K562 (cell line): ENCODE data around the gene DNAH8. TPM values are rescaled to one million over a fixed set of nuclear protein-coding genes. Genes with fewer than 3 reads are reported as not detected.
A peak's percentile ranks its signal among the peaks of the same experiment; 100 is the strongest.

ENCODE experiments used
- CCNT2 ChIP-seq: IDR thresholded peaks from 2 replicates; pipeline ENCODE4 v1.6.1; 2011; ENCODE audit warnings: borderline replicate concordance, low read depth, mild to moderate bottlenecking, moderate library complexity, mixed read lengths, low read length; ENCODE audit not compliant: insufficient read length; ENCODE audit errors: extremely low read depth
- CEBPG ChIP-seq, 3 experiments: fragments of 200-800 bp in 1 of 3; sonication (Bioruptor generic) in 1 of 3; sonication (generic) in 1 of 3; formaldehyde crosslinking in 1 of 3; IDR thresholded peaks in 2 of 3; conservative IDR thresholded peaks in 1 of 3; 2 replicates each; pipeline versions ENCODE4 v1.6.1 to v1.8.0; 2016 to 2022; ENCODE audit warnings: missing compliant biosample characterization in 2 of 3, missing genetic modification characterization in 2 of 3, mild to moderate bottlenecking in 1 of 3, missing genetic modification reagents in 1 of 3
- CHD7 ChIP-seq: fragments of 200-600 bp; sonication (generic); IDR thresholded peaks from one replicate; pipeline ENCODE4 v1.6.1; 2012; ENCODE audit warnings: mild to moderate bottlenecking, low read depth, low read length, inconsistent platforms
- HDAC6 ChIP-seq: IDR thresholded peaks from 2 replicates; pipeline ENCODE4 v1.6.1; 2012; ENCODE audit warnings: low read depth, mild to moderate bottlenecking, control low read depth, inconsistent platforms, low read length, moderate library complexity
- NBN ChIP-seq: fragments of 450-650 bp; IDR thresholded peaks from 2 replicates; pipeline ENCODE4 v1.6.1; 2016; ENCODE audit warnings: low read depth, mild to moderate bottlenecking
- PCBP1 ChIP-seq: fragments of 200-400 bp; formaldehyde crosslinking; IDR thresholded peaks from 2 replicates; pipeline ENCODE4 v1.6.1; 2018; ENCODE audit warnings: mild to moderate bottlenecking, low read depth, low read length; ENCODE audit not compliant: poor library complexity, severe bottlenecking
- SREBF1 ChIP-seq: fragments of 150-350 bp; IDR thresholded peaks from 2 replicates; pipeline ENCODE4 v1.6.1; 2014; ENCODE audit warnings: antibody characterized with exemption, low read depth, low read length, borderline replicate concordance
- YBX1 ChIP-seq: fragments of 450-650 bp; IDR thresholded peaks from 2 replicates; pipeline ENCODE4 v1.7.1; 2016; ENCODE audit warnings: mild to moderate bottlenecking
- ZBTB26 ChIP-seq: fragments of 450-650 bp; formaldehyde crosslinking; IDR thresholded peaks from 2 replicates; pipeline ENCODE4 v1.4.0; 2022; ENCODE audit warnings: missing genetic modification characterization
- ZNF23 ChIP-seq: fragments of 250-450 bp; sonication (Bioruptor Pico); IDR thresholded peaks from 2 replicates; pipeline ENCODE4 v1.4.0; 2020; ENCODE audit warnings: mild to moderate bottlenecking
- ZNF41 ChIP-seq: fragments of 250-450 bp; sonication (Bioruptor Pico); conservative IDR thresholded peaks from 2 replicates; pipeline ENCODE4 v1.4.0; 2020; ENCODE audit warnings: mild to moderate bottlenecking
- ZNF512 ChIP-seq: IDR thresholded peaks from 2 replicates; pipeline ENCODE4 v1.6.1; 2016; ENCODE audit warnings: missing genetic modification characterization, missing compliant biosample characterization
- polyA plus RNA-seq, 8 experiments: library from polyadenylated mRNA; depleted of rRNA in 4 of 8; stranded (reverse) in 5 of 8; unstranded in 3 of 8; fragments of >200 nt; fragmentation: Nextera tagmentation in 2 of 8; fragmentation: Illumina TruSeq in 1 of 8; extraction: Ambion mirVana in 2 of 8; extraction: Trizol in 1 of 8; gene quantifications; 2 replicates each; pipeline versions ENCODE4 v1.2.1 to v1.2.3, GENCODE V29; 2011 to 2014; ENCODE audit warnings: inconsistent platforms in 1 of 8, missing spikeins in 1 of 8
- total RNA-seq, 7 experiments: library from RNA; depleted of rRNA in 6 of 7; stranded (reverse); fragments of >200 nt in 6 of 7; fragmentation: Illumina TruSeq in 2 of 7; extraction: Trizol in 2 of 7; gene quantifications; 2 replicates each; pipeline versions ENCODE4 v1.2.1 to v1.2.3, GENCODE V29; 2011 to 2021; ENCODE audit warnings: low replicate concordance in 1 of 7

The DNAH8 gene
- total and polyA plus RNA-seq, 9 of the 15 experiments (the other 6 are each of a cell fraction or from before 2014, with no cell fraction given), result 1.2 to 4.2 (median 2.9) TPM

GRCh38 chr6:38782616-38783015 is 67.5 kb downstream of the DNAH8 start (continued):
- no peak for TF ChIP-seq ZNF512
- TF ChIP-seq ZBTB26 (CRISPR knock-in tag), result no peak
- no peak for TF ChIP-seq CEBPG (CRISPR knock-in tag; IDR thresholded peaks at IDR 0.05)
- no peak for TF ChIP-seq CEBPG (tag; conservative IDR thresholded peaks at IDR 0.05 in 1 of 2, IDR thresholded peaks at IDR 0.05 in 1 of 2)
- TF ChIP-seq ZNF23 (CRISPR knock-in tag), result no peak
- TF ChIP-seq CHD7, result no peak
- TF ChIP-seq YBX1, result no peak
- TF ChIP-seq SREBF1, result no peak
- no peak for TF ChIP-seq ZNF41 (CRISPR knock-in tag)
- peak; percentile 37 for TF ChIP-seq CCNT2
- TF ChIP-seq HDAC6, result no peak
- TF ChIP-seq PCBP1, result no peak
- no peak for TF ChIP-seq NBN
